Fibroblast of lung (primary cell): ENCODE results near the gene KDELR1. TPM values are rescaled to one million over a fixed set of nuclear protein-coding genes. Genes with fewer than 3 reads are reported as not detected.

Source experiments
- DNase-seq, 2 donors: peaks; one replicate each; pipeline versions ENCODE4 v3.0.0 to v3.0.0-alpha.2; 2010; ENCODE audit warnings: low read depth in 2 of 2
- H2AFZ ChIP-seq: 2 replicates; pipeline ENCODE4 v1.5.1; 2012; ENCODE audit warnings: low read length, control low read depth, inconsistent platforms
- H3K27ac ChIP-seq: 2 replicates; pipeline ENCODE4 v1.5.1; 2011; ENCODE audit warnings: low read length, control low read depth; ENCODE audit not compliant: insufficient read depth
- H3K27me3 ChIP-seq: 2 replicates; pipeline ENCODE4 v1.5.1; 2011; ENCODE audit warnings: mild to moderate bottlenecking, low read length; ENCODE audit not compliant: control insufficient read depth, insufficient read depth
- H3K36me3 ChIP-seq: 2 replicates; pipeline ENCODE4 v1.5.1; 2011; ENCODE audit warnings: low read length; ENCODE audit not compliant: control insufficient read depth, insufficient read depth
- H3K4me1 ChIP-seq: 2 replicates; pipeline ENCODE4 v1.5.1; 2011; ENCODE audit warnings: low read length; ENCODE audit not compliant: control insufficient read depth, insufficient read depth; ENCODE audit errors: extremely low read depth
- H3K4me2 ChIP-seq: 2 replicates; pipeline ENCODE4 v1.5.1; 2011; ENCODE audit warnings: low read length, control low read depth; ENCODE audit not compliant: insufficient read depth; ENCODE audit errors: extremely low read depth
- H3K4me3 ChIP-seq, 4 experiments: fragments of 200-600 bp in 1 of 4; sonication (generic) in 1 of 4; replicated peaks in 1 of 4; 2 replicates each; pipeline ENCODE4 v1.5.1; 2011 to 2016; ENCODE audit warnings: low read length in 4 of 4, low read depth in 3 of 4, mild to moderate bottlenecking in 3 of 4, control low read depth in 2 of 4, inconsistent platforms in 1 of 4, mixed read lengths in 1 of 4; ENCODE audit not compliant: insufficient read depth in 1 of 4; ENCODE audit errors: control extremely low read depth in 1 of 4
- H3K79me2 ChIP-seq: 2 replicates; pipeline ENCODE4 v1.5.1; 2012; ENCODE audit warnings: mild to moderate bottlenecking, low read length, inconsistent platforms; ENCODE audit not compliant: control insufficient read depth, insufficient read depth
- H3K9ac ChIP-seq: 2 replicates; pipeline ENCODE4 v1.5.1; 2011; ENCODE audit warnings: mild to moderate bottlenecking, low read length, control low read depth; ENCODE audit not compliant: insufficient read depth
- H3K9me3 ChIP-seq: 2 replicates; pipeline ENCODE4 v1.5.1; 2012; ENCODE audit warnings: low read depth, low read length; ENCODE audit not compliant: control insufficient read depth, insufficient read depth
- H4K20me1 ChIP-seq: 2 replicates; pipeline ENCODE4 v1.5.1; 2011; ENCODE audit warnings: low read length; ENCODE audit not compliant: control insufficient read depth, insufficient read depth; ENCODE audit errors: extremely low read depth
- CTCF ChIP-seq, 2 donors: IDR thresholded peaks in 1 of 2; conservative IDR thresholded peaks in 1 of 2; 1 replicate in 1 of 2; 2 replicates in 1 of 2; pipeline ENCODE4 v1.5.1; 2011 to 2012; ENCODE audit warnings: low read length in 2 of 2, control low read depth in 1 of 2, inconsistent platforms in 1 of 2, low read depth in 1 of 2, mild to moderate bottlenecking in 1 of 2
- EZH2 ChIP-seq: IDR thresholded peaks from 2 replicates; pipeline ENCODE4 v1.5.1; 2012; ENCODE audit warnings: low read length, control low read depth, mild to moderate bottlenecking; ENCODE audit errors: missing control alignments
- polyA plus RNA-seq, 2 donors: library from polyadenylated mRNA; depleted of rRNA in 1 of 2; stranded (reverse) in 1 of 2; unstranded in 1 of 2; fragments of >200 nt; gene quantifications; 2 replicates each; pipeline ENCODE4 v1.2.1, GENCODE V29; 2011 to 2012; ENCODE audit warnings: missing spikeins in 1 of 2
- total RNA-seq: library from RNA; depleted of rRNA; stranded (reverse); fragments of >200 nt; gene quantifications from 2 replicates; pipeline ENCODE4 v1.2.1, GENCODE V29; 2014

Gene KDELR1
- total and polyA plus RNA-seq, 2 donors (not counting 1 experiment from before 2014, with no cell fraction given) = 59.0 to 145 TPM

DNA sequence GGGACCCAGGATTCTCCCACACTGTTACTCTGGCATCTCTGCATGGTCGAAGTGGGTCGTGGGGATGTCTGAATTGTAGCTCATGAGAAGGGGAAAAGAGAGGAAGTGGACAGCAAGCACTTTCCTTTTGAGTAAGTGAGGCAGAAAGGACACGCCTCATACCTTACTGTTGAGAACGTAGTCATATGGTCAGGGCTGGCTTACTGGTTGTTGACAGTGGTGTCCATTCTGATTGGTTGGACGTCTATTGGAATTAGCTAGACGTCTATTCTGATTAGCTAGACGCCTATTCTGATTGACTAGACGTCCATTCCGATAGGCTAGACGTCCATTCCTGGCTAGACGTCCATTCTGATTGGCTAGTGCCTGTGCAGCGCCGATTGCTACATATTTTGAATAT is 14.5 kb upstream of the KDELR1 start:
- H3K4me1 ChIP-seq = no peaks in the 10 kb centered on the region
- no peaks in the 10 kb centered on the region for H3K9me3 ChIP-seq
- H2AFZ ChIP-seq = no peak overlapping the region
- H3K27ac ChIP-seq = no peak overlapping the region
- H3K9ac ChIP-seq = no peak overlapping the region
- no peaks in the 10 kb centered on the region for H3K36me3 ChIP-seq
- TF ChIP-seq EZH2 (no peak), CTCF (conservative IDR thresholded peaks at IDR 0.05 in 1 of 2, IDR thresholded peaks at IDR 0.05 in 1 of 2; ENCODE audit: low read depth in 1 of 2, low read length in 2 of 2) (no peak)
- H3K4me3 ChIP-seq = no peak overlapping the region
- no peaks in the 10 kb centered on the region for H3K27me3 ChIP-seq
- no peaks in the 10 kb centered on the region for H4K20me1 ChIP-seq
- no peaks in the 10 kb centered on the region for H3K79me2 ChIP-seq
- H3K4me2 ChIP-seq = no peak overlapping the region
- DNase-seq = peak in 1 of 2 donors; percentile 29

- TF ChIP-seq CTCF (conservative IDR thresholded peaks at IDR 0.05 in 1 of 2, IDR thresholded peaks at IDR 0.05 in 1 of 2; ENCODE audit: low read depth in 1 of 2, low read length in 2 of 2) = no peak
- TF ChIP-seq EZH2 = no peak
- DNase-seq = no peak
Measured at GRCh38 chr19:48405010-48405659, 13.8 kb upstream of the KDELR1 start.

GRCh38 chr19:48403606-48404005 is 12.3 kb upstream of the KDELR1 start:
- no peak overlapping the region for H3K9ac ChIP-seq
- no peaks in the 10 kb centered on the region for H3K4me1 ChIP-seq
- no peak overlapping the region for H3K4me2 ChIP-seq
- peak; percentile 64 to 67 for DNase-seq
- no peak overlapping the region for H2AFZ ChIP-seq
- TF ChIP-seq EZH2 (no peak), CTCF (conservative IDR thresholded peaks at IDR 0.05 in 1 of 2, IDR thresholded peaks at IDR 0.05 in 1 of 2; ENCODE audit: low read depth in 1 of 2, low read length in 2 of 2) (no peak)
- no peaks in the 10 kb centered on the region for H3K36me3 ChIP-seq
- no peaks in the 10 kb centered on the region for H3K27me3 ChIP-seq
- no peaks in the 10 kb centered on the region for H3K9me3 ChIP-seq
- no peak overlapping the region for H3K27ac ChIP-seq
- no peaks in the 10 kb centered on the region for H4K20me1 ChIP-seq
- H3K4me3 ChIP-seq = no peak overlapping the region
- H3K79me2 ChIP-seq = no peaks in the 10 kb centered on the region

More at GRCh38 chr19:48405010-48405659, 13.8 kb upstream of the KDELR1 start:
- H3K36me3 ChIP-seq = no peaks in the 10 kb centered on the region
- H3K9me3 ChIP-seq = no peaks in the 10 kb centered on the region
- no peaks in the 10 kb centered on the region for H3K4me1 ChIP-seq
- no peaks in the 10 kb centered on the region for H3K27me3 ChIP-seq
- no peak overlapping the region for H3K4me3 ChIP-seq
- no peak overlapping the region for H3K9ac ChIP-seq
- no peak overlapping the region for H3K27ac ChIP-seq
- H3K4me2 ChIP-seq = no peak overlapping the region
- H2AFZ ChIP-seq = no peak overlapping the region
- no peaks in the 10 kb centered on the region for H3K79me2 ChIP-seq
- no peaks in the 10 kb centered on the region for H4K20me1 ChIP-seq
